ENCODE measurements around the gene RAB28.

GRCh38 chr4:13348216-13348615 is 135.9 kb downstream of the RAB28 start:
- TF ChIP-seq CTCF (conservative IDR thresholded peaks at IDR 0.05) (no peak), ZFX (IDR thresholded peaks at IDR 0.05) (no peak)

Measured in C4-2B (cell line).